Measurements from ENCODE around the gene CSK.
"Not testable (repeated sequence)": the region's sequence is repeated elsewhere in the genome, so short reads cannot be mapped to it uniquely, and the experiment has no call there.

Gene CSK

DNA sequence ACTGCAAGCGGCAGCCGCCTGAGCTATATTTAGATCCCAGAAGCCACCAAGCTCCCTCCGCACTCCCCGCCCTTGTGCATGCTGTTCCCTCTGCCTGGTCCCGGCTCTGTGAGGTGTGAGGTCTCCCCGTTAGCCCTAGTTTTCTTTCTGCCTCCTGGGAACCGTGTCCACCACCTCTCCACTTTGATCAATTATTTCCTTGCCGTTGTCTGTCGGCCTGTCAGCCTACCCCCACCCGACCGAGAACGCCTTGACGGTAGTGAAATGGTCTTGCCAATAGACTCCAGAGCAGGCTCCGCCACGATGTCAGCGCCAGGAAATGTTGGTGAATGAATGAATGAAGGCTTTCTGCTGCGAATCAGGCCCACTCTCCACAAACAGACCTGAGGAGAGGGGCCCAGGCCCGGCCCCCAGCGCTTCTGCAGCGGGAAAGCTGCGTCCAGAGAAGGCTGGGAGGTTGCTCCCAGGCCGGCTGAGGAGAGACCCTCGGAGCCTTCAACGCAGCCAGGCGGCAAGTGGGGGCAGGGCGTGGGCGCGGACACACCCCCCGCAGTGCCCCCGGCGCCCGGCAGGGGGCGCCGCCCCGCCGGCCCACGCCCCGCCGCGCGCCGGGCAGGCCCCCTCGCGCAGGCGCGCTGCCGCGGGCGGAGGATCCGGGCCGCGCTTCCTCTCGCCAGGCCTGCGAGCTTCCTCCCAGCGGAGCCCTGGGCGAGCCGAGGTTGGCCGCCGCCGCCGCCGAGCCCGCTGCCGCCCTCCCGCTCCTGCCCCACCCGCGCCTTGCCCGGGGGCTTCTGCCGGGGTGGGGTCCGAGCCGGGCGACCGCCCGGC is at the start of gene CSK:
Gene CSK, plus strand, starts transcription at position 650 of the 828 bp plus-strand sequence. CDS start 16,218 bp downstream, outside the sequence.
- ATAC-seq: peak; percentile 44 to 55

DNA sequence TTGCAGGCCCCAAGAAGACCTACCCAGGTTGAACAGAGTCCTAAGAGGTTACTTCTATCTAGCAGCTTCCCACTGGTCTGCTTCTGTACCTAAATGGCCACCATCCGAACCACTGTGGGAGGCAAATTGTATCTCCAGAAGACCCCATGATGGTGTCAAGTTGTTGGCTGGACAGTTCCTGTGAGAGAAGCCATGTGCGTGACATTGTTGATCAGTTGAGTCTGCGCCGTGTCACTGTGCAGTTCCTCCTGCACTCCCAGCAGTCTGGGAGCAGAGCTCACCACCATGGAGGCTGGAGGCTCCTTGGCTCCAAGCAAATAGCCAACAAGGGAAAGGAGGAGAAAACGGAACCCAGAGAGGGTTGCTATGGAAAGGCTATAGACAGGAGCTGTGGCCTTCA is 49.0 kb upstream of the CSK start:
- no peak for ATAC-seq

DNA sequence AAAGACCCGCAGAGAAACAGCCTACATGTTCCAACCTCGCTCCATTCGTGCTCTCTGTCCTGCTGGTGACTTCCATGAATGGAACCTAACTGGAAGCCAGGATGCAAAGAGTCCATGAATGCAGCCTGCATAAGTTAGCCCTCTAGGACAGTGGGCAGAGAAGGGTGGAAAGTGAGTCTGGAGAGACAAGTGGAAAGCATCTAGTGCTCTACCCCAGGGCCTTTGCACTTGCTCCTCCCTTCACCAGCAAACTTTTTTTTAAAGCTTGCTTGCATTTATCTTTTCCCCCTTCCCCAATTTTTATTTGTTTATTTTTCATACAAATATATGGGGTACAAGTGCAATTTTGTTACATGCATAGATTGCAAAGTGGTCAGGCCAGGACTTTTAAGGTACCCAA is 48.6 kb upstream of the CSK start:
- no peak for ATAC-seq

DNA sequence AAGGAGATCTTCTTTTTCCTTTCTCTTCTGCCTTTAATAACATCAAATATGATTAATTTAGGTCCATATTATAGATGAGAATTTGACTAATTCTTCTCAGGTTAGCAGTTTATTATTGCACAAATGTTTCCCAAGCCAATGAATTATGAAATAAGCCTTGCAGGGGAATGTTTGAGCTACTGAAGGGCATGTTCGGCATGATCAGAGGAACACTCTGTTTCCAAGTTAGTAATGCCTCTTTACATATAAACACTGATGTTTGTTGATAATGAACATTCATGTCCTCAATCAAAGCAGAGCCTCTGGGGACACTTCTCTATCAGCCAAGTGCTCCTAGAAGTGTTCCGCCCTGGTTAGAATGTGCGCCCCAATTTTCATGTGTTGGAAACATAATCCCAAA is 46.6 kb upstream of the CSK start:
- ATAC-seq: no peak

DNA sequence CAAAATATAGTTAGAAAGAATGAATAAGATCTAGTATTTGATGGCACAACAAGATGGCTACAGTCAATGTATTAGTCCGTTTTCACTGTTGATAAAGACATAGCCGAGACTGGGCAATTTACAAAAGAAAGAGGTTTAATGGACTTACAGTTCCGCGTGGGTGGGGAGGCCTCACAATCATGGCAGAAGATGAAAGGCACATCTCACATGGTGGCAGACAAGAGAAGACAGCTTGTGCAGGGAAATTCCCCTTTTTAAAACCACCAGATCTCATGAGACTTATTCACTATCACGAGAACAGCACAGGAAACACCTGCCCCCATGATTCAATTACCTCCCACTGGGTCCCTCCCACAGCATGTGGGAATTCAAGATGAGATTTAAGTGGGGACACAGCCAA is 43.6 kb upstream of the CSK start:
- not testable (repeated sequence) for ATAC-seq

DNA sequence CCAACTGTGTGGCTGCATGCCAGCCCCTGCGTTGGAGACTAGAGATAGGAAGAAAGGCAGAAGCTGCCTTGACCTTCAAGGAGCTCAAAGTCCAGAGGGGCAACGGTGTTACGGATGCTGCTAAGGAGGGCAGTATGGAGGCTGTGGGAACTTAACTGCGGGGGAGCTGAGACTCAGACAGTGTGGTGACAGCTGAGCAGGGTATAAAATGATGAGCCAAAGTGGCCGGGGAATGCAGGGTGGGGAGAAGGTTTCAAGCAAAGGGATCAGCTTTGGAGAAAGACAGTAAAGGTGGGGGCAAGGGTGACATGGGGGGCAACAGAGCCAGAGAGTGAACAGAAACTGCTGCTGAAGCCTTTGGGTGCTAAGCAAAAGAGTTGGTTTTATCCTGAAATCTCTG is 39.5 kb upstream of the CSK start:
- ATAC-seq: no peak

DNA sequence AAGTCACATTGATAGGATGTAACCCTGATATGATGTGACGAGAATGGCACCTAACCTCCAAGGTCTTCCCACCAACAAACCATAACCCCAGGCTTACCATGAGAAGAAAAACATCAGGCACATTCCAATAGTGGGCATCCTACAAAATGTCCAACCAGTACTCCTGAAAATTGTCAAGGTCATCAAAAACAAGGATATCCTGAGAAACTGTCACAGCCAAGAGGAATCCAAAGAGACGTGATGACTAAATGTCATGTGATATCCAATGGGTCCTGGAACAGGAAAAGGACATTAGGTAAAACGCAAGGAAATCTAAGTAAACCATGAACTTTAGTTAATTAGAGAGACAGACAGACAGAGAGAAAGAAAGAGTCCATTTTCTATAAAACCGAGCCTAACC is 35.5 kb upstream of the CSK start:
- ATAC-seq: no peak

DNA sequence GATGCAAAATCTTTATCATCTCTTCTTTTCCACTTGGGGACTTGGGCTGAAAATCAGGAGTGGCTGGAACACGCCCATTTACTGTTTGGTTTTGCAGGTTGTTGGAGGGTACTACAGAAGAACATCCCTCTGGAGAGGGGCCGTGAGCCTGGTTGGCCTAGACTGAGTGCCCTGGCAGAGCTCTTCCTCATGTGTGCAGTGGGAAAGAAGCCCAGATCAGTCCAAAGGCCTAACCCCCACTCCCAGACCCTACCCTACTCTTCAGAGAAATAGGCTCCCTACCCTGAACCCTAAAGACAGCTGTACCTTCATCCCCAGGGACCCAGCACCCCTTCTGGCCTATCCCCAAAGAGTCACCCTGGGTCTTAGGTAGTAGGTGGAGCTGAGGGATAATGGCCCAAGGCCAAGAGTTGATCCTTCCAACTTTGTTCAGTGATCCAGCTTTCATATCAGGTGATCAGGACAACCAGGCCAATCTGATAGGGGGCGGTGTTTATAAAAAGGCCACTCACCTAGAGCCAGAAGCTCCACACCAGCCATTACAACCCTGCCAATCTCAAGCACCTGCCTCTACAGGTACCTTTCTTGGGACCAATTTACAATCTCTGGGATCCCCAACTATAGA is 33.4 kb upstream of the CSK start, which contains the start of gene CYP1A2:
Gene CYP1A2, plus strand, starts transcription at position 524 of the 625 bp plus-strand sequence. CDS start 894 bp downstream, outside the sequence.
- no peak for ATAC-seq

DNA sequence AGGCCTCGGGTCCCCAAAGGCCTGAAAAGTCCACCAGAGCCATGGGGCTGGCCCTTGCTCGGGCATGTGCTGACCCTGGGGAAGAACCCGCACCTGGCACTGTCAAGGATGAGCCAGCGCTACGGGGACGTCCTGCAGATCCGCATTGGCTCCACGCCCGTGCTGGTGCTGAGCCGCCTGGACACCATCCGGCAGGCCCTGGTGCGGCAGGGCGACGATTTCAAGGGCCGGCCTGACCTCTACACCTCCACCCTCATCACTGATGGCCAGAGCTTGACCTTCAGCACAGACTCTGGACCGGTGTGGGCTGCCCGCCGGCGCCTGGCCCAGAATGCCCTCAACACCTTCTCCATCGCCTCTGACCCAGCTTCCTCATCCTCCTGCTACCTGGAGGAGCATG is 32.0 kb upstream of the CSK start:
- ATAC-seq: no peak

DNA sequence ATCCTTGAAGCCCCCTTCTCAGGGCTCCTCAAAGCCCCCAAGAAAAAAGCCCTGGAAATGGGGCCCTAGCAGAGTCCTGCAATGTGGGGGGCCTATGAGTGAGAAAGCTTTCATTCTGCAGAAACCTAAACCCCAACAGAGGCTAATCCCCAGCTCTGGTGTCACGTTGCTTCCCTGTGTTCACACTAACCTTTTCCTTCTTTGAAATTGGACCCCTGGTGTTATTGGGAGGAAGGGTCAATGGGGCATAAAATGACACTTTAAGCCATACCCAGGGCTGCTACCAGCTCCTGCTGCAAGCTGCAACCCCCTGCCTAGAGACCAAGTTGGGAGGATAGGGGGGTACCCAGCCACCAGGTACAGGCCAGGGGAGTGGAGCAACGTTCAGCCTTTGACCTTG is 31.1 kb upstream of the CSK start:
- no peak for ATAC-seq

DNA sequence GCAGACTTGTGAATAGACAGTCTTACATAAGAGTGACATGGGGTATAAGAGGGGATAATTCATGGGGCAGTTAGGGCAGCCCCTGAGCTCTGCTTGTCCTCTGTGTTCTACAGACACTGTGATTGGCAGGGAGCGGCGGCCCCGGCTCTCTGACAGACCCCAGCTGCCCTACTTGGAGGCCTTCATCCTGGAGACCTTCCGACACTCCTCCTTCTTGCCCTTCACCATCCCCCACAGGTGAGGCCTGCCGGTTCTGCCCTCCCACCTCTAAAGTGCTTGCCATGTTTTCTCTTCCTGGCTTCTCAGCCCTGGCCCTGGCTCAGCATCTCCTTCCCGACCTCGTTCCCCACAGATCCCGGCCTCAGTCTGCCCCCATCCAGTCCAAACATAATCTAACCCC is 29.9 kb upstream of the CSK start:
- no peak for ATAC-seq

DNA sequence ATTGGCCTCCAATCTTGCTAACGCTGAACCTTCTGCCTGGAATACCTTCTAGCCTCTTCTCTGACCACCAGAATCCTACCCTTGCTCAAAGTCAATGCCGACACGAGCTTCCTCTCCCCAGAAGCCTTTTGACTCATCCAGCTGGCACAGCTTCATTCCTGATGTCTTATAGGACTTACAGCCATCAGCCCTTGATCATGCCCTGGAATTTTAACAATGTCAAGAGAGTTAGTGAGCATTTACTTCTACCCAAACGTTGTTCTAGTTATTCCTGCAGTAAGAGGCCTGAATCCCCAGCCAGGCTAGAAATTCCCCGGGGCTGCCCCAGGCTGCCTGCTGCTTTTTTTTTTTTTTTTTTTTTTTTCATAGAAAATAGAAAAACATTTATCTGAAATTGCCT is 29.3 kb upstream of the CSK start:
- ATAC-seq: no peak

DNA sequence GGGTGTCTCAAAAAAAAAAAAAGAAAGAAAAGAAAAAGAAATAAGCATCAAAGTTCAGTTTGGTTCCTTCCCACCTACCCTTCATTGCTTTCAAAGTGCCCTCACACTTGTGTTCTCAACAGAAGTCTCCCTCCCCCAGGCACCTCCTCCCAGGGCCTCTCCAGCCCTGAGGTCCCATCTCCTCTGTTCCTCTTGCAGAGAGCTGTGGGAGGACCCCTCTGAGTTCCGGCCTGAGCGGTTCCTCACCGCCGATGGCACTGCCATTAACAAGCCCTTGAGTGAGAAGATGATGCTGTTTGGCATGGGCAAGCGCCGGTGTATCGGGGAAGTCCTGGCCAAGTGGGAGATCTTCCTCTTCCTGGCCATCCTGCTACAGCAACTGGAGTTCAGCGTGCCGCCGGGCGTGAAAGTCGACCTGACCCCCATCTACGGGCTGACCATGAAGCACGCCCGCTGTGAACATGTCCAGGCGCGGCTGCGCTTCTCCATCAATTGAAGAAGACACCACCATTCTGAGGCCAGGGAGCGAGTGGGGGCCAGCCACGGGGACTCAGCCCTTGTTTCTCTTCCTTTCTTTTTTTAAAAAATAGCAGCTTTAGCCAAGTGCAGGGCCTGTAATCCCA is 27.2 kb upstream of the CSK start:
- ATAC-seq: no peak

DNA sequence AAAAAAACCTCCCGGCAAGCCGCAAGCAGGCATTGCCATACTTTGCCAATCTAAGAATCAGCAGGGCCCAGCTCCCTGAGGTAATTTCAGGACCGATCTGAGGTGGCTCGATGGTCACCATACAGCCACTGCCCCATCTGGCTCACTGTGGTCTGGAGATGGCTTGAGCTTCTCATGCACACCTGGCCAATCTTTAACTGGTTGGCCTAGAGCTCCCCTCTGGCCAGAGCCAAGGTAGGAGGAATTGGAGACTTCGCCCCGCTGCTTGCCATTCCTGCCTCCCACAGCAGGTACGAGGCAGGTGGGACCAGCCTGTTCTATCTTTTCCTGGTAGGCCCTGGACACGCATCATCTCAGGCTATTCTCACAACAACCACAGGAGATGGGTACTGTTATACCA is 23.1 kb upstream of the CSK start:
- no peak for ATAC-seq

DNA sequence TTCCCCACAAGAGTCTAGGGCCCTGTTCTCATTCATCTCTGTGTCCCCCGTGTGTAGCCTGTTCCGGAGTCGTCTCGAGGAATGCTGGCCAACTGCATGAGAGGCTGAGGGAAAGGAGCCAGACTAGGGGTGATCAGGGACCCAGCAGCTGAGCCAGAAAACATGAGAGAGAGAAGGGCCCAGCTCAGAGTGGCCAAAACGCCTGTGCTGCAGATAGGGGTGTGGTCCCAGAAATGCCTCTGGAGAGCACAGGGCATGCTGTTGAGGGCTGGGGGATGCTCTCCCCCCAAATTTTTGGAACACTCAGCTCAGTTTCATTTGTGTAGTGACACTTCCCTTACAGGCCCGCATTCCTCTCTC is 19.1 kb upstream of the CSK start:
- no peak for ATAC-seq

DNA sequence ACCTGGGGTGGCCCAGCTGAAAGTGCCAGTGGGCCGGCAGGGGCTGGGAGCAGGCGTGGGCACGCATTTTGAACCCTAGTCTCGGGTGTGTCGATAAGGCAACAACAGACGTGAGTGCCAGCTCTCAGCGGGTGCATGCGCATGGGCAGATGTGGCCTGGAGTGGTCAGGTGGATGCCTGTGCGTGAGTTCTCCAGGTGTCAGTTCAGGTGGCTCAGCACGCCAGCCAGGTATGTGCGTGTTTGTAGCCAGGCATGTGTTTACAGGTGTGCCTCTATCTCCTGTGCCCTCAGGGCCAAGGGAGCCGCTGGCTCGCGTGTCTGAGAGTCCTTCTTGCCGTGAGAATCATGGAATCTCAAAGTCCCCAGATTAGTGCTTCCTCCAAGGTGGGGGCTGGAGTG is 18.5 kb upstream of the CSK start:
- ATAC-seq: no peak

DNA sequence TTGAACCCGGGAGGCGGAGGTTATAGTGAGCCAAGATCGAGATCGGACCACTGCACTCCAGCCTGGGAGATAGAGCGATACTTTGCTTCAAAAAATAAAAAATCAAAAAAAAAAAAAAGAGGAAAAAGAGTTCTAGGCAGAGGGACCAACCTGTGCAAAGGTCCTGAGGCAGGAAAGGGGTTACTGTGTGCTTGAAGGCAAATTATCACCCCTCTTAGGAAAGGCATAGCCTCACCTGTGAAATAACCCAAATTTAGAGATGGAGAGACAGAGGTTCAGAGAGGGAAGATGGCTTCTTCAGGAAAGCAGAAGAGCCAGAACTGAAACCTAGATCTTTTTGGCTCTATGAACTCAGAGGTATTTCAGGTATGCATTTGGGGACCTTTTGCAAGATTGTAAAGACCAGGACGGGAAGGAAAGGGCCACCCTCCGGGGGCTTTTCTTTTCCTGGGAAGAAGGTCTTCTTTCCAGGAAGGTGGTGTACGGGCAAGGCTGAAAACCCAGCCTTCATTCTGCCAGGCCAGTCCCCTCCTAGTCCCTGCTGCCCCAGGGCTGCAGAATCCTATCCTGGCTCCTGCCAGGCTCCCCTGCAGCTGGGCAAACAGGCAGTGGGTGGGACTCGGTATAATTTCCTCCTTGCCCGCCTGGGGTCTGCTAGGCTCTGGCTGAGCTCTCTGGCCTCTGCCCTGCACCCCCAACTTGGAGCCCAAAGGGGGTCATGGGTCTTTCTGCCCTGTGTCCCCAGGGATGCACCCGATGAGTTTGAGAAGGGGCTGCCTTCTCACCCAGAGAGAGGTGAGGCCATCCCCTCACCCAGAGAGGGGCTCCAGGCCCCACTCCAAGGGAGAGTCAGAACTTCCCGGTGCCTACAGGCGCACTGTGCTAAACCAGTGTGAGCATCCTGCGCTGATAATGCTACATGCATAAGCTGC is 14.4 kb upstream of the CSK start:
- no peak for ATAC-seq

DNA sequence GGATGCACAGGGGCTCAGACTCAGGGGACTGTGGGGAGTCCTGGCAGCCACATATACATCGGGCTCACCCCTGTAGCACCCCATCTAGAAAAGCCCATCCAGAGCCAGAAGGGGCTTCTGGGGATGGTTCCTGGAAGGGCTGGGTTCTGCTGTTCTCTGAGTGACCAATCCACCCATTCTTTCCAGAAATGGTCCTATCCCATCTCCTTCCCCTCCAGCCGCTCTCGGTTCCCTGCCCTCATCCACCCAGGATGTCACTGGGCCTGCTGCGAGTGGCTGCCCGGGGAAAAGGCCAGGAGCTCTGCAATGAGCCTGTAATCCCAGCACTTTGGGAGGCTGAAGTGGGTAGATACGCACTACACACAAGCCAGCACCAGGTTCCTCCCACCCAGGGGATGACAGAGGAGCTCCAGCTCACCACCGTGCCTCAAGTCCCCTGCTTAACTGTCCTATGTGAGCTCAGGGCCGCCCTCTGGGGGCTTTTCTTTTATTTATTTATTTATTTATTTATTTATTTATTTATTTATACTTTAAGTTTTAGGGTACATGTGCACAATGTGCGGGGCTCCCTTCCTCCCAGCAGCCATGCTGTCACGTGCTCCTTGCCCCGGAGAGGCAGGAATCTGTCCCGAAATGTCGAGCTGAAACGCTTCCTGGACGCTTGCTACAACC is 13.6 kb upstream of the CSK start:
- ATAC-seq: no peak

DNA sequence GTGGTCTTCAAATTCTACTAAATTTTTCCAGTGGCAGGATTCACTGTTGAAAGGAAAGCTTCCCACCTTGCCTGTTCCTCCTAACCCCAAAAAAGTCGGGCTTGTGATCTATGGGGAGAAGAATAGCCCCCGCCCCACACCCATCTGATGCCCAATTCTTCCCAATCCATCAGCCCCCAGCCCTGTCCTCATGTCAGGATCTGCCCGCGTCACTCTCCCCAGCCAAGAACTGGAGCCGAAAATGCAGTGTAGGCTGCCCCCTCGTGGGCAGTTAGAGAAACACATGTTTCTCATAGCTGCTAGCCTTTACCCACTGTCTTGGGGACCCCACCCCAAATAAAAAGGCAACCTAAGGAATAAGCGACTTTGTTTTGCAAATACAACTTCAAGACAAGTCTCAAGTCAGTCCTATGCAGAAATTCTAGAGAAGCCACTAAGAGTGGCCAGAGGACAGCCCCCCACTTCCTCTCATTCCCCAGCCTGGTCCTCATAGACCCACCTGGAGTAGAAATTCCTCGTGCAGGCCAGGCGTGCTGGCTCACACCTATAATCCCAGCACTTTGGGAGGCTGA is 13.0 kb upstream of the CSK start:
- peak; percentile 46 to 49 for ATAC-seq

DNA sequence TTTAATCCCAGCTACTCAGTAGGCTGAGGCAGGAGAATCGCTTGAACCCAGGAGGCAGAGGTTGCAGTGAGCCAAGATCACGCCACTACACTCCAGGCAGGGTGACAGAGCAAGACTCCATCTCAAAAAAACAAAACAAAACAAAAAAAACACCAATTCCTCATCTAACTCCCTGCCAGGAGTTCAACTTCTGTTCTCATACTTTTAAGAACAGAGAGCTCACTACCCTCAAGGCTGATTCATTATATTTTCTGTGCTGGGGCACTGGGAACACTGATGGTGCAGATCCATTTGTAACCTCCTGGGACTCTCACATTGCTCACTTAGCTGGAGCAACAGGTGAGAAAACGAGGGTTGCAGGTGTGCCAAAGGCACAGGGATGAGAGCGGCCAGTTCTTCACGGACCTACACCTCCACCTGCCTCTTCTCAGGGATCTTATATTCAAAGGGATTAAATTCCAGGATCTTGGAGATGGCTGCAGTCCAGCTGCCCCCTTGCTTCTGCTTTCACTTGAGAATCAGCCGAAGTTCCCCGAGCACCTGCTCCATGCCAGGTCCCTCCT is 12.3 kb upstream of the CSK start:
- ATAC-seq: no peak

DNA sequence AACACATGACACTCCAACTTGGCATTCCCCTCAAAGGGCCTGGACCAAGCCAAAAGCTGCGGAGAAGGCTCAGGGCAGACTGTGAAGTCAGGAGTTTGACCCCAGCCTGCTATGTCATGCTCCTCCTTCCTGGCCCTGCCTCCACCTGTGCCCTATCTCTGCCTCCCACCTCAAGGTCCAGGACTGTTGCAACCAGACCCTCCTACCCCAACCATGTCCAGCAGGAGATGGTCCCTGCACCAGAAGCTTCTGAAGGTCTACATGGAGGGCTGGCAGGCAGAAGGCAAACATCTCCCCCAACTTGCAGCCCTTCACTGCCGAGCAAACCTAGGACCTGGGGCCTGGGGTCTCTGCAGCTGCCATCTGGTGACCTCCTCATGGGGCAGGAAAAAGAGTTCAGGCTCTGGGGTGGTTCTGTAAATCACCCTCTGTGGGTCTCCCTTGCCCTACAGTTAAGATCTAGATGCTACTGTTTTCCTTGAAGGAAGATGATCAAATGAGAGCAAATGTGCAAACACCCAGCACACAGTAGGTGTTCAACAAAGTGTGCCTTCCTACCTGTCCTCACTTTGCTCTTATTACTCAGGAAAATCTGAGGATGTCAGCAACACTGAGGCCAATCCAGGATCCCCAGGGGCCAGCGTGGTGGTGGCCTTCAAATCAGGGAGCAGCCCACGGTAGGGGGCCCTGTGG is 11.5 kb upstream of the CSK start:
- no peak for ATAC-seq

Data from activated CD4-positive, CD25-positive, alpha-beta regulatory T cell treated with anti-CD3 and anti-CD28 coated beads, Interleukin-2, amount 50 U/mL, for 24 hours (primary cell).